ENCODE data around the gene TP73.

- TF ChIP-seq CTCF (IDR thresholded peaks at IDR 0.05) (no peak), EZH2 (IDR thresholded peaks at IDR 0.05; ENCODE audit: borderline replicate concordance, insufficient read depth, low read depth, low read length, poor library complexity, severe bottlenecking) (no peak)
These were observed 1.9 kb upstream of the TP73 start for GRCh38 chr1:3650248-3651025.

All from B cell (primary cell).